Vagina (tissue), 2 donors: Measurements from ENCODE around the gene GLI3. TPM values are rescaled to one million over a fixed set of nuclear protein-coding genes. Genes with fewer than 3 reads are reported as not detected.

Source experiments
- DNase-seq, 2 donors: peaks; one replicate each; pipeline ENCODE4 v3.0.0-alpha.2; 2017; ENCODE audit errors: extremely low spot score in 2 of 2
- H3K27ac ChIP-seq: fragments of 200-600 bp; sonication (generic); one replicate; pipeline ENCODE4 v1.5.1; 2019
- H3K27me3 ChIP-seq: fragments of 200-600 bp; sonication (generic); one replicate; pipeline ENCODE4 v1.5.1; 2019
- H3K36me3 ChIP-seq, 2 donors: fragments of 200-600 bp; sonication (generic); one replicate each; pipeline ENCODE4 v1.5.1; 2017 to 2019
- H3K4me1 ChIP-seq: fragments of 200-600 bp; sonication (generic); one replicate; pipeline ENCODE4 v1.5.1; 2019
- H3K4me3 ChIP-seq, 2 donors: fragments of 200-600 bp; sonication (generic); 1 replicate in 1 of 2; 2 replicates in 1 of 2; pipeline ENCODE4 v1.5.1; 2016 to 2019
- H3K9me3 ChIP-seq: fragments of 200-600 bp; sonication (generic); one replicate; pipeline ENCODE4 v1.5.1; 2019
- POLR2A ChIP-seq, 2 donors: fragments of 450-650 bp; IDR thresholded peaks; one replicate each; pipeline ENCODE4 v1.6.1; 2017; ENCODE audit warnings: antibody characterized with exemption in 2 of 2, mild to moderate bottlenecking in 2 of 2, moderate library complexity in 2 of 2
- POLR2AphosphoS5 ChIP-seq, 2 donors: sonication (generic); formaldehyde crosslinking; IDR thresholded peaks; one replicate each; pipeline ENCODE4 v1.9.0; 2017; ENCODE audit warnings: antibody characterized with exemption in 2 of 2, mild to moderate bottlenecking in 2 of 2, low read depth in 1 of 2; ENCODE audit not compliant: insufficient read depth in 1 of 2
- intact Hi-C: fragments of 100-400 bp; cut with DNase I; formaldehyde crosslinking; loops from one replicate; pipeline ENCODE4 v1.15.1; 2023
- total RNA-seq: library from RNA; depleted of rRNA; stranded (reverse); fragments of >200 nt; gene quantifications from one replicate; pipeline ENCODE4 v1.2.3, GENCODE V29; 2016
- TF ChIP-seq, protein P1 (sequence below), 3 experiments: fragments of 450-650 bp in 2 of 3; fragments of 200-600 bp in 1 of 3; sonication (generic) in 1 of 3; IDR thresholded peaks; one replicate each; pipeline ENCODE4 v1.5.1; 2017 to 2019; ENCODE audit warnings: antibody characterized with exemption in 3 of 3, mild to moderate bottlenecking in 2 of 3, moderate library complexity in 2 of 3

Gene GLI3
- total RNA-seq, 1 donor from 2014 or later: 24.6 TPM

DNA sequence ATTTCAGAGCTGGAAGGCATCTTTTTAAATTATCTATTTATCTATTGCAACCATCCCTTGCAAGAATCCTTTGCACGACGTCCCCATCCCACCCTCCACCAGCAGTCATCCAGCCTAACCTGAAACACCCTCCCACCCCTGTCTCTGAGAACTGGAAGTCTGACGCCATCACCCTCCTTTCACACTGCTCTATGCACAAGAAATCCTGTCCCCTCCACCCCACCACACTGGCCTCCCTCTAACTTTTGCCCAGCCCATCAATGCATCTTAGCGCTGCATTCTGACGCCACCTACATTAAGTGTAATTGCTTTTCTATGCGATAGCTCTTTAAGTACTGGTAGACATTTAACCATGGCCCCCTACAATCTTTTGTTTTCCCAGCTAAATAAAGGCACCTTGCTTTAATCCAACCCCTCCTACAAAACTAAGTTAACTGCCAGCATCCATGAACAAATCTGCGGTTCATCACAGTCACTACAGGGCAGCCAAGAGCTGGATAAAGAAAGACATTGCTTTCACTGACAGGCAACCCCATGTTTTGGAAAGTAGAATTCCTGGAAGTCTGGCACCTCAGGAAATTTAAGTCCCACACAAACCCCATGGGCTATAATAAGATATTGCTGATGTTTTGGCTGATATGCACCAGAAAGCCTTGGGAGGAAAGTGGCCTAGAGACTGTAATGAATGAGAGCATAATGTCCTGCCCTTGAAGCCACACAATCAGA, 128.0 kb downstream of the GLI3 start:
- intact Hi-C loops: no loop called here
- Histone ChIP-seq H3K9me3 (no peaks in the 10 kb centered on the region), H3K36me3 (no peaks in the 10 kb centered on the region), H3K27me3 (no peaks in the 10 kb centered on the region), H3K4me1 (peaks cover 39% of the 10 kb centered on the region), H3K27ac (no peak overlapping the region), H3K4me3 (no peak overlapping the region)
- DNase-seq: no peak
- TF ChIP-seq POLR2A (IDR thresholded peaks at IDR 0.05) (no peak), POLR2AphosphoS5 (IDR thresholded peaks at IDR 0.05; ENCODE audit: insufficient read depth in 1 of 2, low read depth in 1 of 2) (no peak)
- TF ChIP-seq, protein P1, sequence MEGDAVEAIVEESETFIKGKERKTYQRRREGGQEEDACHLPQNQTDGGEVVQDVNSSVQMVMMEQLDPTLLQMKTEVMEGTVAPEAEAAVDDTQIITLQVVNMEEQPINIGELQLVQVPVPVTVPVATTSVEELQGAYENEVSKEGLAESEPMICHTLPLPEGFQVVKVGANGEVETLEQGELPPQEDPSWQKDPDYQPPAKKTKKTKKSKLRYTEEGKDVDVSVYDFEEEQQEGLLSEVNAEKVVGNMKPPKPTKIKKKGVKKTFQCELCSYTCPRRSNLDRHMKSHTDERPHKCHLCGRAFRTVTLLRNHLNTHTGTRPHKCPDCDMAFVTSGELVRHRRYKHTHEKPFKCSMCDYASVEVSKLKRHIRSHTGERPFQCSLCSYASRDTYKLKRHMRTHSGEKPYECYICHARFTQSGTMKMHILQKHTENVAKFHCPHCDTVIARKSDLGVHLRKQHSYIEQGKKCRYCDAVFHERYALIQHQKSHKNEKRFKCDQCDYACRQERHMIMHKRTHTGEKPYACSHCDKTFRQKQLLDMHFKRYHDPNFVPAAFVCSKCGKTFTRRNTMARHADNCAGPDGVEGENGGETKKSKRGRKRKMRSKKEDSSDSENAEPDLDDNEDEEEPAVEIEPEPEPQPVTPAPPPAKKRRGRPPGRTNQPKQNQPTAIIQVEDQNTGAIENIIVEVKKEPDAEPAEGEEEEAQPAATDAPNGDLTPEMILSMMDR (IDR thresholded peaks at IDR 0.05): no peak

DNA sequence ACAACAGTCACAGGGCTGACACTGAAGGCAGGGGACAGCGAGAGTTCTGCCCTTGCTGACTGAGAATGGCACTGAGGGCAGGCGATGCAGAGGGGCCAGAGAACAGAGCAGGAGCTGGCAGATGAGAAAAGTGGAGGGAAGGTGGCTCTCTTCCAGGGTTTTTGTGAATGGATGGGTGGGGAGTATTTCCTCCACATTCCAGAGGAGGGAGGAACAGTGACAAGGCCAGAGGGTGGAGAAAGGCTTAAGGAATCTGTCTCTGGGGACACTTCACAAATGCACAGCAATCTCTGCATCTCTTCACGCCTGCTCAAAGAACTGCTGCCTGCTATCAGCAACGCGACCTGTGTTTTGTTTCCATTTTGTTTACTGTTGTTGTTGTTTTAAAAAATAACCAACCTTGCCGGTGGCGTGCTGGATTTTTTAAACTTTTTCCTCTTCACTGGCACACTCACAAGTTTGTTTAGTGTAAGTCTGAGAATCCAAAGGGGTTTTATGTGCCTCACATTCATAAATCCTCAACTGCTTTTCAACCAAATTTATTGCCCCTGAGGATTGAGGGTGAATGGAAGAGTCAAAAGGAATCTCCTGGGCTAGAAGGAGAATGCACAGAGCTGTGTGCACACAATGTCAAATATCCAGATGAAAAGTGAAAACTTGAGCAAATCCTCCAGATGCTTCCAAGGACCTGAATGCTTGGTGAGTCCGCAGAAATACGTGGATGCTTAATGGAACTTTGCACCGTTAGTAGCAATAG, 129.3 kb downstream of the GLI3 start:
- H3K4me3 ChIP-seq: no peak overlapping the region
- intact Hi-C loops: no loop called here
- no peaks in the 10 kb centered on the region for H3K9me3 ChIP-seq
- no peak overlapping the region for H3K27ac ChIP-seq
- peaks cover 42% of the 10 kb centered on the region for H3K4me1 ChIP-seq
- H3K27me3 ChIP-seq: no peaks in the 10 kb centered on the region
- H3K36me3 ChIP-seq: no peaks in the 10 kb centered on the region
- no peak for DNase-seq
- TF ChIP-seq POLR2AphosphoS5 (IDR thresholded peaks at IDR 0.05; ENCODE audit: insufficient read depth in 1 of 2, low read depth in 1 of 2) (no peak), POLR2A (IDR thresholded peaks at IDR 0.05) (no peak)
- TF ChIP-seq, protein P1 (IDR thresholded peaks at IDR 0.05): no peak

DNA sequence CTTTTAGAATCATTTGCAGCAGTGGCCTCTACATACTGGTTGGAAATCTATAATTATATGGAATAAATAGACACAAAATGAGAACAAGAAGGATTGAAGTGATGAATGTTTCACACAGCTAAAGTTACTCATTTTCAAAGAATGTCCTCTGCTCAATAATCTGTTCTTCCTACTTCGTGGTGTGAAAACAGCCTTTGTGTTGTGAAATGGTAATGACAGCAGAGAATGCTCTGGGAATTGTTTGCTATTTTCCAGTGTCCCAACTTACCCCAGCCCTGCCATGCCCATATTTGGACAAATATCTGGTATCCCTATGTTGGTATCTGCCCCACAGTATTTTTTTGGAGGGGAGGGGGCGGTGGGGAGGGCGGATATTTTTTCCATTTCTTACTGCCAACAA, 130.4 kb downstream of the GLI3 start:
- no peak for DNase-seq
- Histone ChIP-seq H3K4me3 (no peak overlapping the region), H3K9me3 (no peaks in the 10 kb centered on the region), H3K36me3 (no peaks in the 10 kb centered on the region), H3K27me3 (no peaks in the 10 kb centered on the region), H3K27ac (no peak overlapping the region), H3K4me1 (peaks cover 45% of the 10 kb centered on the region)
- TF ChIP-seq, protein P1 (IDR thresholded peaks at IDR 0.05): no peak
- intact Hi-C loops: no loop called here

DNA sequence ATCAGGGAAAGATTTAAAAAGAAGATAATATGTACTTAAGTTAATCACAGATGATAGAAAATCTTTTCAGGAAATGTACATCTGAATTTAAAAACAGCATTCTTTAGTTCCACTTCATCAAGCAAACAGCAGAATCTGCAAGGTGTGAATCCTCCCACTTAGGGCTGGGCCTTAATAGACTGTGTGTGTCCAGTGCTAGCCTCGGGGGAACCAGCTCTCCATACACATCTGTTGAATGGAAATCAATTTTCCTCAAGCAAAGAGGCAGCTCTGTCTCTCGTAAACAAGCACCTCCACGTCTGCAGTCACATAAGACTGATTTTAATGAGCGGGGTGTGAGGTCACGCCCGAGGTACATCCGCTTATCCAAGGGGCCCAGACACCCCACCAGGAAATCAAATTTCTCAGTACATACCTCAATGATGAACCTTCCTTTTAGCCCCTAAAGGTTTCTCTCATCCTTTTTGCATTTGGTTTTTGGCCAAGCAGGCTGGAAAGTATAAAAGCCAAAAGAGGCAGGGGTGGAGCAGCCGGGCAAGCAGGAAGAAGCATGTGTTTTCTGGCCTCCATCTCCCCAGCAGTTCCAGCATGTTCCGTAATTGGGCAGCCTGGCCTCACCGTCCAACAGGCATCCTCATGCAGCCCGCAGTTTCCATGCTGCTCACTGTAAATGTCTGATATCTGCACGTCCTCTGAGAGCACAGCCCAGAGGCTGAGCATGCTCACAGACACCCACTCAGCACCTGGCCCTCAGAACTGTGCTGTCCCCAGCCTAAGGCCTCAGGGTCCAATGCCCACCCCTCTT, 131.3 kb downstream of the GLI3 start:
- Histone ChIP-seq H3K9me3 (no peaks in the 10 kb centered on the region), H3K27ac (no peak overlapping the region), H3K36me3 (no peaks in the 10 kb centered on the region), H3K4me1 (peaks cover 47% of the 10 kb centered on the region), H3K4me3 (no peak overlapping the region), H3K27me3 (no peaks in the 10 kb centered on the region)
- intact Hi-C loops: no loop called here
- no peak for TF ChIP-seq POLR2A (IDR thresholded peaks at IDR 0.05)
- no peak for DNase-seq

DNA sequence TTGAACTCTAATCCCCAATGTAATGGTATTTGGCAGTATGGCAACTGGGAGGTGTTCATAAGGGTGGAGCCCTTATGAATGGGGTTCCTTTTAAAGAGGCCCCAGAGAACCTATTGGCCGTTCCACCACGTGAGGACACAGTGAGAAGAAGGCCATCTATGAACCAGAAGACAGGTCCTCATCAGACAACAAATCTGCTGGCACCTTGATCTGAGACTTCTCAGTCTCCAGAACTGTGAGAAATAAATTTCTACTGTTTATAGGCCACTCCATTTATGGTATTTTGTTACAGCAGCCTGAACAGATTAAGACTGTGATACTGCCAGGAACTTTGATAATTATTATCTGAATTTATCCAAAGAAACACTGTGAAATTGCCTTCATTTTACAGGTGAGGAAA, 132.3 kb downstream of the GLI3 start:
- Histone ChIP-seq H3K4me3 (no peak overlapping the region), H3K27me3 (no peaks in the 10 kb centered on the region), H3K4me1 (peaks cover 51% of the 10 kb centered on the region), H3K36me3 (no peaks in the 10 kb centered on the region), H3K27ac (no peak overlapping the region), H3K9me3 (no peaks in the 10 kb centered on the region)
- no peak for TF ChIP-seq POLR2A (IDR thresholded peaks at IDR 0.05)
- TF ChIP-seq POLR2AphosphoS5 (IDR thresholded peaks at IDR 0.05; ENCODE audit: insufficient read depth in 1 of 2, low read depth in 1 of 2): no peak
- TF ChIP-seq, protein P1 (IDR thresholded peaks at IDR 0.05): no peak
- DNase-seq: no peak
- intact Hi-C loops: no loop called here
